ENCODE measurements around the gene BPIFB3.

Gene BPIFB3

GRCh38 chr20:33015700-33016580, 37.8 kb upstream of the BPIFB3 start:
- DNase-seq (ENCODE audit: extremely low read depth in 1 of 2, low read depth in 1 of 2): no peak

DNA sequence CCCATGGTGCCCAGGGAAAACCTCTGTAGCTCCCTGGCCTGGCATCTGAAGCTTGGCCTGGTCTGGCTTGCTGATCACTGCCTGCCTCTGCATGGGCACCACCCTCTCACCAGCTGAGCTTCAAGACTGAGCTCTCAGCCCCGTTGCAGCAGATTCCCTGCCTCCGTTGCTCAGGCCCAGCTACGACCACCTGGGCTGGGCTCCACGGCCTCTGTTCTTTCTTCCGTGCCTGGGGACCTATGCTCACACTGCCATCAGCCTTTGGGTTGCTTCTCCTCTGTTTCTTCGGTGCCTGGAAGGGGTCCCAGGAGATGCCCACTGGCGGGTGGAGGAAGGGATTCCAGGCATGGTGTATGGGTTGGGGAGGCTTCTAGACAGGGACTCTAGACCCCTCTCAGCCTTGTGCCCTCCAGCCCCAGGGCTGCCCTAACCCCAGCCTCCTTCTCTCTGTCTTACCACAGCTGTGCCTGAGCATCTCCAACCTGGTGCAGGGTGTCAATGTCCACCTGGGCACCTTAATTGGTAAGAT, 37.1 kb upstream of the BPIFB3 start:
- no peak for DNase-seq (ENCODE audit: extremely low read depth in 1 of 2, low read depth in 1 of 2)

GRCh38 chr20:33017542-33017941, 36.2 kb upstream of the BPIFB3 start:
- no peak for DNase-seq (ENCODE audit: extremely low read depth in 1 of 2, low read depth in 1 of 2)

GRCh38 chr20:33018169-33018931, 35.4 kb upstream of the BPIFB3 start:
- no peak for DNase-seq (ENCODE audit: extremely low read depth in 1 of 2, low read depth in 1 of 2)

DNA sequence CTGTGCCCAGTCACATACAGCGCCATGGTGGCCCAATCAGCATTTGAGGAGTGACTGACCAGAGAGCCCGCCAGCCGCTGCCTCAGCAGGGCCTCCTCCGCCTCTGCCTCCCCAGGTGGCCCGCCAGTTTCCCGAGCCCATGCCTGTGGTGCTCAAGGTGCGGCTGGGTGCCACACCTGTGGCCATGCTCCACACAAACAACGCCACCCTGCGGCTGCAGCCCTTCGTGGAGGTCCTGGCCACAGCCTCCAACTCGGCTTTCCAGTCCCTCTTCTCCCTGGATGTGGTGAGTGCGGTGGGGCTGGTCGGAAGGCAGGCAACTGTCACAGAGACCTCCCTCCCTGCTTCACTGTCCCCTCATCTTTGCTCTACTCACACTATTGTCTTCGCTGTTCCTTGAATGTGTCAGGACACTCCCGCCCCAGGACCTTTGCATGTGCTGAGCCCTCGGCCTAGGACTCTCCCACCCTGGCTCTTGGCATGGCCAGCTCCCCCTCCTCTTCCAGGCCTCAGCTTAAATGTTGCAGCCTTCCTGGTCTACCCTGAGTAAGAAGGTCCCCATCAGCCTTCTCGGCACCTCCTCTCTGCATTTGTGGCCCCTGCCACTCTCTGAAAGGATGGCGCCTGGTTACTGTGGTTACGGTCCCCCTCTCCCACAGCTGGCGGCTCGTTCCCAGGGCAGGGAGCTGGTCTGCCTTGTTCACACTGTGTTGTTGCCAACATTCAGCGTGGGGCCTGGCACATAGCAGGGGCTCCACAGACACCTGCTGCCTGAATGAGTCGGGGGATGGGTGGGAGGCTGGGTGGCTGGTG, 34.0 kb upstream of the BPIFB3 start:
- no peak for DNase-seq (ENCODE audit: extremely low read depth in 1 of 2, low read depth in 1 of 2)

GRCh38 chr20:33020278-33021161, 33.2 kb upstream of the BPIFB3 start:
- no peak for DNase-seq (ENCODE audit: extremely low read depth in 1 of 2, low read depth in 1 of 2)

GRCh38 chr20:33021879-33022278, 31.8 kb upstream of the BPIFB3 start:
- DNase-seq (ENCODE audit: extremely low read depth in 1 of 2, low read depth in 1 of 2): no peak

GRCh38 chr20:33022289-33022688, 31.4 kb upstream of the BPIFB3 start:
- DNase-seq (ENCODE audit: extremely low read depth in 1 of 2, low read depth in 1 of 2): no peak

DNA sequence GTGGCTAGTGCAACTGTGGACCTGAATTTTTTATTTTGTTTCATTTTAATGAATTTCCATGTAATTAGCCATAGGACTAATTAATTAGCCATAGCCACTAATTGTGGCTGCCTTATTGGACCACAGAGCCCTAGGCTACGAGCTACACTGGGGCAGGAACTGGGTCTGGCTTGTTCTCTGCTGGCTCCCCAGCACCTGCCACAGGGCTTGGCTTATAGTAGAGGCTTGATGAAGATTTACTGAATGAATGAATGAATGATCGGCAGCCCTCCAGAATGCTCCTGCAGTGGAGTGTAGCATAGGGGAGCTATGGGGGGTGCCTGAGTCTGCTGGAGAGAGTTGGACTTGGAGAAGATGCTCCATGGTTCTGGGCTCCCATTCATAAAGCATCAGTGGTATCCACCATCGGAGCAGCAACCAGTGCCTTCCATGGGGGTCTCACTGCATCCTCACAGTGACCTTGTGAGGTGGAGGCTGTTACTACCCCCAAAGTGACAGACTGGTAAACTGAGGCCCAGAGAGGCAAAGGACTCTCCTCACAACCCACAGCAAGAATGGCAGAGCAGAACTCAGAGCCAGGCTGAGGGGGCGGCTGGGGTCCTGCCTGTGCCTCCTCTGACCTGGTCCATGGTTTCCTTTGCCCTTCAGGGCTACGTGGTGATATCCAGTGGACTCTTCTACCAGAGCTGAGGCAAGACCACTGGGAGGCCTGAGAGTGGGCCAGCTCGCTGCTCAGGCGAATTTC, 30.8 kb upstream of the BPIFB3 start:
- DNase-seq (ENCODE audit: extremely low read depth in 1 of 2, low read depth in 1 of 2): no peak

GRCh38 chr20:33023439-33024242, 30.1 kb upstream of the BPIFB3 start:
- DNase-seq (ENCODE audit: extremely low read depth in 1 of 2, low read depth in 1 of 2): no peak

DNA sequence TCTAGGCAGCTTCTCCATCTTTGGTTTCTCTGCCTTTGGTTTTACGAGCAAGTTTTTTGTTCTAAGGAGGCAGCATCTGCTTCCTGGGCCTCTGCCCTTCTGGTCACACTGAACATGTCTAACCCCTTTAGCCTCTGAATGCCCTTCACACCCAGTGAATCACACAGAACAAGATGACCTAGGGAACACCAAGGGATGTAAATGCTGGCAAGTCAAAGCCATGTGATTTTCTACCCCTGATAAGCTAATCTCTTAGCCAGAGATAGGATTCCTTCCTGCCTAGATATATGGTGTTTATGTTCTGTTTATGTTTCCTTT, 29.5 kb upstream of the BPIFB3 start:
- no peak for DNase-seq (ENCODE audit: extremely low read depth in 1 of 2, low read depth in 1 of 2)

DNA sequence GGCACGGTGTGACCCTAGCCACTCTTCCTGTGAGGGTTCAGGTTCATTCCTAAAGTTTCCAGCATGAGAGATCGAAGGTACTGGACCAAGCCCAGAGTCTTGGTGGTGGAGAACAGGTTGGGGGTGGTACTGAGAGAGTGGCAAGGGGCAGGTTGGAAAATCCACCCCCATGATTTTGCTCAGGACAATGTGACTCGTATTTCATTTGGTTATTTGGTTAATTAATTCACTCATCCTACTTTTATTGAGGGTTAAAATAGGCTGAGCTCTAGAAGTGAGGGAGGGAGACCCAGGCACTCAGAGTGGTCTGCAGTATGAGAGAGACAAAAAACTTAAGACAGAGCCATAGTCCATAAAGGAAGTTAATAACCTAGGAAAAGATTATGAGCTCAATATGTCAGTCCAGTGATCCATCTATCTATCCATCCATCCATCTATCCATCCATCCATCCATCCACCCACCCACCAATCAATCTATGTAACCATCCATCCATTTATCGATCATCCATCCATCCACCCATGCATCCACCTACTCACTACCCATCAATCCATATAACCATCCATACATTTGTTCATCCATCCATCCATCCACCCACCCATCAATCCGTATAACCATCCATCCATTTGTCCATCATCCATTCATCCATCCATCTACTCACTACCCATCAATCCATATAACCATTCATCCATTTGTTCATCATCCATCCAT, 28.9 kb upstream of the BPIFB3 start:
- DNase-seq (ENCODE audit: extremely low read depth in 1 of 2, low read depth in 1 of 2): no peak

- no peak for DNase-seq (ENCODE audit: extremely low read depth in 1 of 2, low read depth in 1 of 2)
Observed at GRCh38 chr20:33025318-33025876, 28.3 kb upstream of the BPIFB3 start.

GRCh38 chr20:33026072-33026778, 27.5 kb upstream of the BPIFB3 start:
- no peak for DNase-seq (ENCODE audit: extremely low read depth in 1 of 2, low read depth in 1 of 2)

DNA sequence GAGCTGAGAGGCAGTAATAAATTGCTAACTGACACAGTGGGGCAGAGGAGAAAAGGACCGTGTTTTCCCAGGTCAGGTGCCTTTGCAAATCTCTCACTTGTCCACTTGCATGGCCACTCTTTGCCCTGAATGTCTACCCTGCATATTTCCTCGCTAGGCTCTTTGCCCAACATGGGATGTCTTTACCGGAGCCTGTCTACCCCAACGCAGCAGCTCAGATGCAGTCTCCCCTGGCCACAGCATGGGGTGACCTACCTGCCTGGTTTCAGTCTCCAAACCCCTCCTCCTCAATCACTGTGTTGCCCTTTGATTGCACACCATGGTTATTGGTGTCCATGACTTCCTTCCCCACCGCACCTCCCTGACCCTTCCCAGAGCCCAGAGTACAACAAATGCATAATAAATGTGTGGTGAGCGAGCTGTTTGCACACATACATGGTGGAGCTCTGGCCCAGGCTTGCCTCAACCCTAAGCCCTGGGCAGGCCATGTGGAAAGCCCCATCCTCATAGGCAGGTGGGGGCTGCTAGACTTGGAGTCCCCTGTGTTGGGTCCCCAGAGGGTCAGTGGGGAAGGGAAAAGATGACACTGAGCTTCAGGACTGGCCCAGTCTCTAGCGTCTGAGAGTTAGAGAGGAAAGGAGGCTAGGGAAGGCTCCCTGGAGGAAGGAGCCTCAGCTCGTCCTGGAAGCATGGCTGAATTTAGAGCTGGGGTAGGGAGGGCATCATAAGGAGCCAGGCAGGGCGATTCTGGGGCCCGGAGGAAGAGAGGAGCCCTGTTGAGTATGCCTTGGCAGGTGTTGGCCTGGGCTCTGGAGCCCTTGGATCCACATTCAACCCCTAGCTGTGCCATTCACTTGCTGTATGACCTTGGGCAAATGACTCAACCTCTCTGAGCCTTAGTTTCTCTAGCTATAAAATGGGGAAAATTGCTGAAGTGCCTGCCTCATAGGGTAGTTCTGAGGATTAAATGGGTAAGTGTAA, 26.6 kb upstream of the BPIFB3 start:
- no peak for DNase-seq (ENCODE audit: extremely low read depth in 1 of 2, low read depth in 1 of 2)

Data from stimulated activated CD8-positive, alpha-beta memory T cell treated with anti-CD3 and anti-CD28 coated beads, Interleukin-7, amount 100 ng/mL, for 48 hours (primary cell).